Activated CD8-positive, alpha-beta memory T cell treated with anti-CD3 and anti-CD28 coated beads, Interleukin-2, amount 10 ng/mL, durations not matched to agents 7 days and 5 days (primary cell): Measurements from ENCODE around the gene ANKRD65. TPM values are rescaled to one million over a fixed set of nuclear protein-coding genes. Genes with fewer than 3 reads are reported as not detected.
A peak's percentile ranks its signal among the peaks of the same experiment; 100 is the strongest.
"Not testable (repeated sequence)": the region's sequence is repeated elsewhere in the genome, so short reads cannot be mapped to it uniquely, and the experiment has no call there.

Experiments
- ATAC-seq: fragments of 150-1000 bp; cut with Tn5 transposase; one replicate; pipeline ENCODE4 v1.10.0; 2021; ENCODE audit warnings: moderate library complexity
- CTCF ChIA-PET: fragments of 350-600 bp; sonication (Branson Sonifier 250); formaldehyde crosslinking; loops from one replicate; lab custom pipeline; 2021; ENCODE audit warnings: antibody characterized with exemption; lab: Charles Lee
- DNase-seq: peaks from one replicate; pipeline ENCODE4 v3.0.0-alpha.2; 2020
- H3K27ac Mint-ChIP-seq: one replicate; pipeline ENCODE4 v1.8.0; 2021; ENCODE audit warnings: mild to moderate bottlenecking, mixed read lengths
- H3K27me3 Mint-ChIP-seq: one replicate; pipeline ENCODE4 v1.8.0; 2021; ENCODE audit warnings: mixed read lengths
- H3K36me3 Mint-ChIP-seq: one replicate; pipeline ENCODE4 v1.8.0; 2021; ENCODE audit warnings: mild to moderate bottlenecking, mixed read lengths
- H3K4me1 Mint-ChIP-seq: one replicate; pipeline ENCODE4 v1.8.0; 2021; ENCODE audit warnings: mixed read lengths
- H3K4me3 Mint-ChIP-seq: one replicate; pipeline ENCODE4 v1.8.0; 2021; ENCODE audit warnings: mild to moderate bottlenecking, moderate library complexity, mixed read lengths
- H3K9me3 Mint-ChIP-seq: one replicate; pipeline ENCODE4 v1.8.0; 2022; ENCODE audit warnings: low read depth, mixed read lengths
- total RNA-seq, 2 experiments: library from RNA; stranded (reverse); gene quantifications; one replicate each; pipeline ENCODE4 v1.2.3, GENCODE V29; 2021

The ANKRD65 gene
- total RNA-seq, 2 experiments from 2014 or later, result not detected

DNA sequence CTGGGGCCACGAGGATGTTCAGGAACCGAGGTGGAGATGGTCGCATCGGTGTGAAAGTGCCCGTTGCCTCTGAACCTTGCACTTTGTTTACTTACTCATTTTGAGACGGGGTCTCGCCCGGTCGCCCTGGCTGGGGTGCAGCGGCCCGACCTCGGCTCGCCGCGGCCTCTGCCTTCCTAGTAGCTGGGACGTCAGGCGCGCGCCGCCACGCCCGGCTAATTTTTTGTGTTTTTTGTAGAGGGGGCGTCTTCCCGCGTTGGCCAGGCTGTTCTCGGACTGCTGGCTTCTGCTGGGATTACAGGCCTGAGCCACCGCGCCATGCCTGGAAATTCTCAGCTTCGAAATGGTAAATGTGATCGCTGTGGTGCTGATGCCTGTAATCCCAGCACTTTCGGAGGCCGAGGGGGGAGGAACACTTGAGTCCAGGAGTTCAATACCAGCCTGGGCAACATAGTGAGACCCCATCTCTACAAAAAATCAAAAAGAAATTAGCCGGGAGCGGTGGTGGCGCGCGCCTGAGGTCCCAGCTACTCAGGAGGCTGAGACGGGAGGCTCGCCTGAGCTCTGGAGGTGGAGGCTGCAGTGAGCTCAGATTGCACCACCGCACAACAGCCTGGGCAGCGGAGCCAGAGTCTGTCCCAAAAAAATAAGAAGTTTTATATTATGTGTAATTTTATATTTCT lies 13.3 kb downstream of the ANKRD65 start:
- H3K27ac Mint-ChIP-seq, result peak overlapping the region; percentile 82
- H3K4me1 Mint-ChIP-seq, result peaks cover 32% of the 10 kb centered on the region
- H3K4me3 Mint-ChIP-seq, result peak overlapping the region; percentile 90
- peak; percentile 28 for ATAC-seq
- CTCF ChIA-PET, result interaction anchor here (0.8 to 2.9 kb wide), 8 partner anchors 9 to 36 kb away, joined by 3 to 17 read pairs (median 4); partner anchors contain the start of genes AURKAIP1 and CCNL2
- no peaks in the 10 kb centered on the region for H3K27me3 Mint-ChIP-seq
- no peaks in the 10 kb centered on the region for H3K9me3 Mint-ChIP-seq
- H3K36me3 Mint-ChIP-seq, result peaks cover 25% of the 10 kb centered on the region
- peak; percentile 57 for DNase-seq

DNA sequence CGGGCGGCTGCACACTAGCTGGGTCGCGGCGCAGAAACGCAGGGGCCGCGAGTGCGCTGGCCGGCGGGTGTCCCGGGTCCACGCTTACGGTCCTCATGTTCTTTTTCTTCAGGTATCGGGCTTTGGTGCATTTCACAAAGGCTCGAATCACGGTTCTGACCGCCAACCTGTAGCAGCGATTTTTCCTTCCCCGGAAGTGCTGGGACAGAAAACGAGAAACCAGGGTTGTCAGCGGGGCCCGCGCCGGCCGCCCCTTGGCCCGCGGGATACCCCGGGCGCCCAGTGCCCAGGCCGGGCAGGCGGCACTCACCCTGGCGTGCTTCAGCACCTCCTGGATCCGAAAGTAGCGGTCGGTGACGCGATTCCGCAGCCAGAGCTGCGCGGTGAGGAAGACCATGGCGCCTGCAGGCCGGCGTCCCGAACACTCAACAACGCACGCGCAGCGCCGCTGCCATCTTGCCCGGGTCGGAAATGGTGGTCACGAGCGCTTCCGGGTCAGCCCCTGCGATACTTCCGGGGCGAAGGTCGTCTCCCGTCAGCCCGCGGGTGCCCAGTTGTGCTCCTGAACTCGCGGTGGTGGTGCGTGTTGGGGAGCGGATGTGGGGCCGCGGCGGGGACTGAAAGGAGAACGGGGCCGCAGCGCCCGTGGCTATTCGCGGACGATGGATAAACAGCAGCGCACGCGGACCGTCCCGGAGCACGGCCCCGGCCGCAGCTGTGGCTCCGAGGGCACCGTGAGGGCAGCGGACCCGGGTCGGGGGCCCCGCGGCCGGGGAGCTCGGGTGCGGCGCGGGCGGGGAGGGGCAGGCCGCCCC lies 14.0 kb downstream of the ANKRD65 start, which contains the start of gene MRPL20:
TSS of gene MRPL20 (minus strand) at position 473 of the 815 bp plus-strand sequence. CDS start at position 397, 76 bp downstream.
- Mint-ChIP-seq H3K36me3 (peaks cover 31% of the 10 kb centered on the region), H3K4me1 (peaks cover 34% of the 10 kb centered on the region)
- ATAC-seq, result peak; percentile 97

DNA sequence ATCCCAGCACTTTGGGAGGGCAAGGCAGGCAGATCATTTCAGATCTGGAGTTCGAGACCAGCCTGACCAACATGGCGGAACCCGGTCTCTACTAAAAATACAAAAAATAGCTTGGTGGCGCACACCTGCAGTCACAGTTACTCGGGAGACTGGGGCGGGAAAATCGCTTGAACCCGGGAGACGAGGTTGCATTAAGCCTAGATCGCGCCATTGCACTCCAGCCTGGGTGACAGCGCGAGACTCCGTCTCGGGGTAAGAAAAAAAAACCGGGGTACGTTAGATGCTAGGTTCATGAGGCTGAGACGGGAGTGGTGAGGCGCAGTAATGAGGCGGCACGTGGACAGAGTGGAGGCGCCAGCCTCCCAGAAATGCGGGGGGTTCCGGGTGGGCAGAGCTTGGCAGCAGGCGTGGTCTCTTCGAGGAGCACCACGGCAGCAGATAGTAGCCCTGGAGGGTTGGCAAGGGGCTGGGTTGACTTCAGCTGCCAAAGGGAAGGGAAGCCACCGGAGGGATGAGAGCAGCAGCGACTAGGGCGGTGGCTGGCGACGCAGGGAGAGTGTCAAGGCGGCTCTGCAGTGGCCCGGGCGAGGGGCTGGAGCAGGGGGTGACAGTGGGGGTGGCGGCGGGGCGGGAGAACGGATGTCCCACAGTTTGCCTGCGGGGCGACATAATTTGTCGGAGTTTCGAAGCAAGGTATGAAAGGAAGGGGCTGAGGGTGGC lies 14.8 kb downstream of the ANKRD65 start:
- H3K36me3 Mint-ChIP-seq, result peaks cover 38% of the 10 kb centered on the region
- peak overlapping the region; percentile 91 for H3K27ac Mint-ChIP-seq
- no peaks in the 10 kb centered on the region for H3K9me3 Mint-ChIP-seq
- H3K4me1 Mint-ChIP-seq, result peaks cover 41% of the 10 kb centered on the region
- no peaks in the 10 kb centered on the region for H3K27me3 Mint-ChIP-seq
- no peak for DNase-seq
- ATAC-seq, result peak; percentile 1
- peak overlapping the region; percentile 90 for H3K4me3 Mint-ChIP-seq
- CTCF ChIA-PET, result interaction anchor here (0.8 to 2.9 kb wide), 6 partner anchors 7 to 35 kb away, joined by 3 to 17 read pairs (median 4); partner anchors contain the start of genes AURKAIP1 and CCNL2

More for the DNA sequence above, 14.0 kb downstream of the ANKRD65 start, which contains the start of gene MRPL20:
- Mint-ChIP-seq H3K9me3 (no peaks in the 10 kb centered on the region), H3K27ac (peak within 1 kb of the TSS; percentile 91), H3K4me3 (peak within 1 kb of the TSS; percentile 90), H3K27me3 (no peaks in the 10 kb centered on the region)
- CTCF ChIA-PET, result interaction anchor here (0.8 to 2.9 kb wide), 8 partner anchors 8 to 35 kb away, joined by 3 to 17 read pairs (median 4); partner anchors contain the start of genes AURKAIP1 and CCNL2
- DNase-seq, result peak; percentile 98

DNA sequence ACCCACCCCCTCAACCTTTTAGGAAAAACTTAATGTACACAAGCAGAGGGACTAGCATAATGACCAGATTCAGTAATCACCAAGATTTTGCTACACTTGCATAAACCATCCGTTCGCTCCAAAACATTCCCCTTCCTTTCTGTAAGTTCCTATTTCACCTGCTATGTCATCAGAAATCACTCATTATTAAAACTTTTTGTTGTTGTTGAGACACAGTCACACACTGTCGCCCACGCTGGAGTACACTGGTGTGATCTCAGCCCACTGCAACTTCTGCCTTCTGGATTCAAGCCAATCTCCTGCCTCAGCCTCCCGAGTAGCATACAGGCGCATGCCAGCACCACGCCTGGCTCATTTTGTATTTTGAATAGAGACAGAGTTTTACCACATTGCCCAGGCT lies 17.4 kb downstream of the ANKRD65 start:
- Mint-ChIP-seq H3K27me3 (no peaks in the 10 kb centered on the region), H3K4me3 (no peak overlapping the region), H3K36me3 (peaks cover 48% of the 10 kb centered on the region), H3K4me1 (peaks cover 48% of the 10 kb centered on the region), H3K9me3 (no peaks in the 10 kb centered on the region), H3K27ac (peak overlapping the region; percentile 21)
- no peak for ATAC-seq
- DNase-seq, result no peak
- CTCF ChIA-PET, result no interaction called here

GRCh38 chr1:1402901-1403392 lies 18.1 kb downstream of the ANKRD65 start:
- H3K36me3 Mint-ChIP-seq, result peaks cover 48% of the 10 kb centered on the region
- CTCF ChIA-PET, result interaction anchor here (1.1 kb wide), 1 partner anchor 31 kb away, joined by 4 read pairs; no protein-coding TSS in a partner anchor
- ATAC-seq, H3K9me3 Mint-ChIP-seq, H3K27me3 Mint-ChIP-seq, H3K27ac Mint-ChIP-seq, DNase-seq, H3K4me3 Mint-ChIP-seq: not testable (repeated sequence)
- peaks cover 48% of the 10 kb centered on the region for H3K4me1 Mint-ChIP-seq

GRCh38 chr1:1402072-1402900 lies 18.8 kb downstream of the ANKRD65 start:
- ATAC-seq (no peak), DNase-seq (peak; percentile 56)
- Mint-ChIP-seq H3K27ac (peak overlapping the region; percentile 56), H3K4me3 (peak overlapping the region; percentile 33), H3K36me3 (peaks cover 54% of the 10 kb centered on the region), H3K27me3 (no peaks in the 10 kb centered on the region), H3K4me1 (peaks cover 53% of the 10 kb centered on the region), H3K9me3 (no peaks in the 10 kb centered on the region)
- CTCF ChIA-PET, result interaction anchor here (1.1 kb wide), 1 partner anchor 30 kb away, joined by 4 read pairs; no protein-coding TSS in a partner anchor

DNA sequence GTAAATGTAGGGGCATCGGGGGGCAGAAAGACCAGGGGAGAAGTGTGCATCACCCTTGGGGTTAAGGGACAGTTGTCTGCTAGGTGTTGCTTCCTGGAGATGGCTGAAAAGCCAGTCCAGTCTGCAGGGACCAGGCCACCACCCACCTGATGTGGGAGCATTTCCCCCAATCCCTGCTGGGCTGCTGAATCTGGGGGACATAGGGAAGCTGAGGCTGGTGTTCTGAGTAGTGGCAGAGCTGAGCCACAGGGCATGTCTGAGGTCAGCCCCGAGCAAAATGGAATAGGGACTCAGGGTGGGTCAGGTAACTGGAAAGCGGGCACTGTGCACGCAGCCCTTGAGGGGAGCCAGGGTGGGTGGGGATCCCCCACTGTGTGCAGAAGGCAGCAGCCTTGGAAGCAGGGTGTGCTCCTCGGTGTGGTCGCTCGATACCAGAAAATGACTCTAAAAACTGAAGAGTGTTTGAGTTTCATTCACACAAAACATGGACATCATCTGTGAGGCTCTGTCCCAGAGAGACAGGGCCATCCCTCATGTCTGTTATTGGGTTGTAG lies 19.5 kb downstream of the ANKRD65 start:
- no peaks in the 10 kb centered on the region for H3K27me3 Mint-ChIP-seq
- CTCF ChIA-PET, result interaction anchor here (4.8 kb wide), 1 partner anchor 27 kb away, joined by 41 read pairs; the partner anchor contains the start of gene AURKAIP1
- ATAC-seq, result no peak
- H3K4me1 Mint-ChIP-seq, result peaks cover 55% of the 10 kb centered on the region
- DNase-seq, result no peak
- H3K27ac Mint-ChIP-seq, result peak overlapping the region; percentile 44
- peak overlapping the region; percentile 33 for H3K4me3 Mint-ChIP-seq
- no peaks in the 10 kb centered on the region for H3K9me3 Mint-ChIP-seq
- peaks cover 57% of the 10 kb centered on the region for H3K36me3 Mint-ChIP-seq

GRCh38 chr1:1400576-1401456 lies 20.3 kb downstream of the ANKRD65 start:
- Mint-ChIP-seq H3K4me3 (peak overlapping the region; percentile 90), H3K9me3 (no peaks in the 10 kb centered on the region), H3K27ac (peak overlapping the region; percentile 87), H3K27me3 (no peaks in the 10 kb centered on the region), H3K4me1 (peaks cover 50% of the 10 kb centered on the region), H3K36me3 (peaks cover 54% of the 10 kb centered on the region)
- DNase-seq (no peak), ATAC-seq (no peak)
- CTCF ChIA-PET, result interaction anchor here (3.1 to 4.8 kb wide), 2 partner anchors 26 to 29 kb away, joined by 16 to 41 read pairs; partner anchors contain the start of gene AURKAIP1

DNA sequence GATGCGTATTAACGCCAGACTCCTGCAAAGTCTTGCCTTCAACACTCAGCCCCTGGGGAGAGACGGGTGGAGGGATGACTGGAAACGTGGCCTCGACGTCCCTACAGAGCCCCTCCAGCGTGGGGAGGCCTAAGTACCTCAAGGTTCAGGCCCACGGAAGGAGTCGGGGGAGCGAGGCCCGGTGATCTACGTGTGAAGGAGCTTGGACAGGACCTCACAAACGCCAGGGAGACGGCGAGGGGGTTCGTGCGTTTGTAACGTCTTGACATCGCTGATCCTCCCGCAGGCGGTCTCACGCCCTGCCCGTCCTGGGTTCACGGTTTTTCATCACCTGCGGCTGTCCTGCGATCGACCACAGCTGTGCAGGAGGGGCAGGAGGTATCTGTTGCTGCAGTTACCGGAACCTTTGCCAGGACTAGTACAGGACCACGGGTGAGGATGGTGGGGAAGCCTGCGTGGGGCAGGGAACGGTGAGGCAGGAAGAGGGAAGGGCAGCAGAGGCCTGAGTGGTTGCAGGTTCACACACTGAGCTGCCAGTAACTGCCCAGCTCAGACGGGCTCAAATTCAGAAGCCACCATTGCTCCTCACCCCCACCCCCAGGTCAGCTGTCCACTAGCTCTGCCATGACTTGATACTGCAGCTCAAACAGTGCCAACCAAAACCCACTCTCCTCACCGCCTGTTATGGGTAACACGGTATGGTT lies 21.1 kb downstream of the ANKRD65 start:
- CTCF ChIA-PET, result interaction anchor here (0.6 to 4.8 kb wide), 9 partner anchors 8 to 125 kb away, joined by 3 to 41 read pairs (median 7); partner anchors contain the start of genes AURKAIP1 and MRPL20
- H3K27ac Mint-ChIP-seq, result peak overlapping the region; percentile 87
- DNase-seq (peak; percentile 55), ATAC-seq (no peak)
- peaks cover 54% of the 10 kb centered on the region for H3K36me3 Mint-ChIP-seq
- no peaks in the 10 kb centered on the region for H3K27me3 Mint-ChIP-seq
- peaks cover 49% of the 10 kb centered on the region for H3K4me1 Mint-ChIP-seq
- no peaks in the 10 kb centered on the region for H3K9me3 Mint-ChIP-seq
- H3K4me3 Mint-ChIP-seq, result peak overlapping the region; percentile 90

- Mint-ChIP-seq H3K27me3 (no peaks in the 10 kb centered on the region), H3K4me3 (peak within 1 kb of the TSS; percentile 90), H3K9me3 (no peaks in the 10 kb centered on the region), H3K4me1 (peaks cover 49% of the 10 kb centered on the region), H3K36me3 (peaks cover 55% of the 10 kb centered on the region), H3K27ac (peak within 1 kb of the TSS; percentile 88)
- ATAC-seq (peak; percentile 97), DNase-seq (peak; percentile 99)
- CTCF ChIA-PET, result interaction anchor here (0.6 to 4.8 kb wide), 12 partner anchors 9 to 277 kb away, joined by 3 to 41 read pairs (median 5); partner anchors contain the start of genes AURKAIP1 and MRPL20
These were observed 21.7 kb downstream of the ANKRD65 start, which contains the start of gene CCNL2 for GRCh38 chr1:1399187-1399871. CCNL2 (minus strand) TSS chr1:1399335; CDS start chr1:1399306, 29 bp downstream.
